HEK293 (cell line): Measurements from ENCODE around the gene PI16.

Experiments
- SP2 ChIP-seq: fragments of 450-650 bp; formaldehyde crosslinking; IDR thresholded peaks from 2 replicates; pipeline ENCODE4 v1.5.1; 2016; ENCODE audit warnings: missing biosample characterization, missing genetic modification characterization
- SP7 ChIP-seq: fragments of 450-650 bp; formaldehyde crosslinking; IDR thresholded peaks from 2 replicates; pipeline ENCODE4 v1.5.1; 2016; ENCODE audit warnings: missing biosample characterization, missing genetic modification characterization
- ZNF394 ChIP-seq: fragments of 450-650 bp; formaldehyde crosslinking; IDR thresholded peaks from 2 replicates; pipeline ENCODE4 v1.5.1; 2016; ENCODE audit warnings: missing biosample characterization, missing genetic modification characterization, mild to moderate bottlenecking, moderate library complexity, borderline replicate concordance
- ZNF76 ChIP-seq: fragments of 450-650 bp; formaldehyde crosslinking; IDR thresholded peaks from 2 replicates; pipeline ENCODE4; 2016; ENCODE audit warnings: low read depth, missing biosample characterization, missing genetic modification characterization, borderline replicate concordance

GRCh38 chr6:36964908-36965307 is 10.4 kb downstream of the PI16 start:
- TF ChIP-seq ZNF76 (no peak), SP2 (tag by site-specific recombination) (no peak), SP7 (no peak), ZNF394 (tag by site-specific recombination) (no peak)
